Loucy (cell line): ENCODE results near the gene DNAH11.

Experiments used
- CTCF ChIP-seq: fragments of 200-600 bp; sonication (generic); conservative IDR thresholded peaks from 2 replicates; pipeline ENCODE4 v1.5.1; 2014; ENCODE audit warnings: mild to moderate bottlenecking, antibody characterized with exemption, low read length
- EZH2phosphoT487 ChIP-seq: fragments of 200-600 bp; IDR thresholded peaks from 2 replicates; pipeline ENCODE4 v1.6.1; 2018; ENCODE audit warnings: antibody characterized with exemption, mild to moderate bottlenecking, moderate library complexity, borderline replicate concordance

GRCh38 chr7:21948364-21948763 lies 405.5 kb downstream of the DNAH11 start:
- TF ChIP-seq CTCF, result no peak
- TF ChIP-seq EZH2phosphoT487, result no peak
